LoVo (cell line): ENCODE results near the gene UGGT2.
"Not testable (repeated sequence)": the region's sequence is repeated elsewhere in the genome, so short reads cannot be mapped to it uniquely, and the experiment has no call there.

Source experiments
- DNase-seq: peaks from one replicate; pipeline ENCODE4 v3.0.0-alpha.2; 2016; ENCODE audit warnings: low spot score

The UGGT2 gene

GRCh38 chr13:95797016-95797415, 256.2 kb downstream of the UGGT2 start:
- DNase-seq, result no peak

- DNase-seq, result no peak
Observed at GRCh38 chr13:95793781-95794180, 259.4 kb downstream of the UGGT2 start.

GRCh38 chr13:95793018-95793555, 260.1 kb downstream of the UGGT2 start:
- DNase-seq, result no peak

- no peak for DNase-seq
Observed at GRCh38 chr13:95791084-95791722, 262.0 kb downstream of the UGGT2 start.

- DNase-seq, result not testable (repeated sequence)
Observed at GRCh38 chr13:95789315-95789714, 263.9 kb downstream of the UGGT2 start.

- no peak for DNase-seq
Observed at GRCh38 chr13:95788100-95788463, 265.1 kb downstream of the UGGT2 start.

- DNase-seq, result no peak
Observed at GRCh38 chr13:95787356-95788099, 265.7 kb downstream of the UGGT2 start.

GRCh38 chr13:95784900-95785290, 268.3 kb downstream of the UGGT2 start:
- no peak for DNase-seq

- no peak for DNase-seq
Observed at GRCh38 chr13:95784161-95784899, 268.9 kb downstream of the UGGT2 start.

- no peak for DNase-seq
Observed at GRCh38 chr13:95783747-95784146, 269.5 kb downstream of the UGGT2 start.

GRCh38 chr13:95781940-95782339, 271.3 kb downstream of the UGGT2 start:
- DNase-seq, result not testable (repeated sequence)

GRCh38 chr13:95781016-95781415, 272.2 kb downstream of the UGGT2 start:
- no peak for DNase-seq

- no peak for DNase-seq
Observed at GRCh38 chr13:95779522-95779921, 273.7 kb downstream of the UGGT2 start.

GRCh38 chr13:95771905-95772304, 281.3 kb downstream of the UGGT2 start:
- DNase-seq, result no peak

- no peak for DNase-seq
Observed at GRCh38 chr13:95763601-95764000, 289.6 kb downstream of the UGGT2 start.

- DNase-seq, result not testable (repeated sequence)
Observed at GRCh38 chr13:95762626-95763025, 290.6 kb downstream of the UGGT2 start.

GRCh38 chr13:95756072-95756471, 297.1 kb downstream of the UGGT2 start:
- no peak for DNase-seq

GRCh38 chr13:95754069-95754468, 299.1 kb downstream of the UGGT2 start:
- DNase-seq, result no peak

- no peak for DNase-seq
Observed at GRCh38 chr13:95752677-95753076, 300.5 kb downstream of the UGGT2 start.
